SU-DHL-6 (cell line): ENCODE results near the gene MYZAP.

Source experiments
- H2AFZ ChIP-seq: fragments of 200-600 bp; sonication (generic); 2 replicates; pipeline ENCODE4 v1.6.1; 2014; ENCODE audit warnings: low read depth, mild to moderate bottlenecking, moderate library complexity, mixed read lengths, antibody characterized with exemption, low read length; ENCODE audit not compliant: severe bottlenecking
- H3F3A ChIP-seq: fragments of 200-600 bp; shearing (Covaris generic); 2 replicates; pipeline ENCODE4 v1.6.0; 2016; ENCODE audit warnings: antibody characterized with exemption, mild to moderate bottlenecking; ENCODE audit not compliant: insufficient read depth
- H3K27ac ChIP-seq: fragments of 200-600 bp; sonication (generic); 2 replicates; pipeline ENCODE4 v1.5.1; 2016; ENCODE audit warnings: low read depth, mild to moderate bottlenecking, low read length, moderate library complexity, mixed read lengths
- H3K27me3 ChIP-seq: fragments of 200-600 bp; sonication (generic), shearing (Covaris generic); 2 replicates; pipeline ENCODE4 v1.6.0; 2014; ENCODE audit warnings: mild to moderate bottlenecking, low read length
- H3K36me3 ChIP-seq: fragments of 200-600 bp; sonication (generic); 2 replicates; pipeline ENCODE4 v1.6.1; 2014; ENCODE audit warnings: mild to moderate bottlenecking, low read length, mixed read lengths
- H3K4me2 ChIP-seq: fragments of 300-600, 200-600 bp; shearing (Covaris generic), sonication (generic); 2 replicates; pipeline ENCODE4 v1.6.0; 2014; ENCODE audit warnings: low read length, low read depth, mild to moderate bottlenecking; ENCODE audit not compliant: poor library complexity, severe bottlenecking
- H3K4me3 ChIP-seq: fragments of 200-600 bp; sonication (generic); 2 replicates; pipeline ENCODE4 v1.5.1; 2014; ENCODE audit warnings: antibody characterized with exemption, low read length, mild to moderate bottlenecking, mixed read lengths; ENCODE audit not compliant: insufficient read depth, poor library complexity, severe bottlenecking
- H3K79me2 ChIP-seq: fragments of 200-600 bp; sonication (generic); 2 replicates; pipeline ENCODE4 v1.6.1; 2014; ENCODE audit warnings: mild to moderate bottlenecking, low read length, moderate library complexity; ENCODE audit not compliant: insufficient read depth
- H3K9ac ChIP-seq: fragments of 200-600 bp; sonication (generic); 2 replicates; pipeline ENCODE4 v1.7.0; 2014; ENCODE audit warnings: mild to moderate bottlenecking, low read length
- H3K9me2 ChIP-seq: fragments of 200-600 bp; sonication (generic); replicated peaks from 2 replicates; pipeline ENCODE4 v1.6.1; 2014; ENCODE audit warnings: low read length; ENCODE audit not compliant: insufficient read depth
- H3K9me3 ChIP-seq: fragments of 200-600 bp; sonication (generic); 2 replicates; pipeline ENCODE4 v1.6.1; 2014; ENCODE audit warnings: low read length, mixed read lengths; ENCODE audit not compliant: insufficient read depth
- H4K20me1 ChIP-seq: fragments of 200-600 bp; sonication (generic); 2 replicates; pipeline ENCODE4 v1.6.1; 2014; ENCODE audit warnings: low read depth, mild to moderate bottlenecking, antibody characterized with exemption, low read length, moderate library complexity, mixed read lengths
- EZH2phosphoT487 ChIP-seq: fragments of 200-600 bp; sonication (generic), shearing (Covaris generic); conservative IDR thresholded peaks from 2 replicates; pipeline ENCODE4 v1.6.1; 2018; ENCODE audit warnings: mild to moderate bottlenecking, antibody characterized with exemption, low read length, moderate library complexity, mixed read lengths
- TF ChIP-seq, protein P1 (sequence below): fragments of 200-600 bp; sonication (generic); IDR thresholded peaks from one replicate; pipeline ENCODE4 v1.5.1; 2017; ENCODE audit warnings: antibody characterized with exemption, mild to moderate bottlenecking, low read length, moderate library complexity; ENCODE audit not compliant: insufficient read depth, poor library complexity, severe bottlenecking

The MYZAP gene

DNA sequence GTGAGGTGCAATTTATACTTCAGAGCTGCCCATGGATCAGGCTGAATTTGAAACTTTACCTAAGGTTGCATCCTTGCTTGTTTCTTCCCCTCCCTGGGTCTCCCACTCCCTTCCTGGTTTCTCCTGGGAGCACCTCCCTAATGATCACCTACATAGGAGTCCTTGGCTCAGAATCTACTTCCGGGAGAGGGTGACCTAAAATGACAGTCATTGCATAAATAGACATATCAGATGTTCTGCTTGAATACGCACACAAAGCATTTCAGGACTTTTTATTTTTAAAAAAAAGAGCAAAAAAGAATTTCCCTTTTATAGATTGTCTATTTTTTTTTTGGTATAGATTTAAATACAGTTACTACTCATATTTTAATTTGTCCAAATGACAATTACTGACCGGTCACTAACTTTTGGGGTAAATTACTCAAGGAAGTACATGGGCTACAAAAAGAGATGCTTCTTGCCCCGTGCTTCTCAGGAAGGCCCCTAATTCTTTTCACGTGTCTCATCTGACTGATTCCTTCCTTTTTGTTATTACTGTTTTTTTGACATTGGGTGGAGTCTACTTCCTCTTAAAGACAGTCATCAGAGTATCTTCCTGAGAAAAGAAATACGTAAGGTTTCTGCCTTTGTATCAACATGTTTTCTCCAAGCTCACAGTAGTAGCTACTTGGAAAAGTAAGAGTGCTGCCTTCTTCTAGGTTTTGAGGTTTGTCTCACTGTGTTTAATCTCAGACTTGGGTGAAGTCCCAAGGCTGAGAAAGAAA, 4.9 kb upstream of the MYZAP start:
- no peaks in the 10 kb centered on the region for H3K27me3 ChIP-seq

GRCh38 chr15:57589281-57589680, 2.4 kb upstream of the MYZAP start:
- Histone ChIP-seq H3K27ac (no peak overlapping the region), H3K4me2 (no peak overlapping the region), H3K36me3 (no peaks in the 10 kb centered on the region), H3K79me2 (no peaks in the 10 kb centered on the region), H3K9ac (no peak overlapping the region), H3K4me3 (no peak overlapping the region), H3K27me3 (no peaks in the 10 kb centered on the region), H4K20me1 (no peaks in the 10 kb centered on the region), H3K9me2 (no peaks in the 10 kb centered on the region), H3K9me3 (no peaks in the 10 kb centered on the region), H2AFZ (no peak overlapping the region), H3F3A (no peaks in the 10 kb centered on the region)
- no peak for TF ChIP-seq EZH2phosphoT487
- TF ChIP-seq, protein P1, sequence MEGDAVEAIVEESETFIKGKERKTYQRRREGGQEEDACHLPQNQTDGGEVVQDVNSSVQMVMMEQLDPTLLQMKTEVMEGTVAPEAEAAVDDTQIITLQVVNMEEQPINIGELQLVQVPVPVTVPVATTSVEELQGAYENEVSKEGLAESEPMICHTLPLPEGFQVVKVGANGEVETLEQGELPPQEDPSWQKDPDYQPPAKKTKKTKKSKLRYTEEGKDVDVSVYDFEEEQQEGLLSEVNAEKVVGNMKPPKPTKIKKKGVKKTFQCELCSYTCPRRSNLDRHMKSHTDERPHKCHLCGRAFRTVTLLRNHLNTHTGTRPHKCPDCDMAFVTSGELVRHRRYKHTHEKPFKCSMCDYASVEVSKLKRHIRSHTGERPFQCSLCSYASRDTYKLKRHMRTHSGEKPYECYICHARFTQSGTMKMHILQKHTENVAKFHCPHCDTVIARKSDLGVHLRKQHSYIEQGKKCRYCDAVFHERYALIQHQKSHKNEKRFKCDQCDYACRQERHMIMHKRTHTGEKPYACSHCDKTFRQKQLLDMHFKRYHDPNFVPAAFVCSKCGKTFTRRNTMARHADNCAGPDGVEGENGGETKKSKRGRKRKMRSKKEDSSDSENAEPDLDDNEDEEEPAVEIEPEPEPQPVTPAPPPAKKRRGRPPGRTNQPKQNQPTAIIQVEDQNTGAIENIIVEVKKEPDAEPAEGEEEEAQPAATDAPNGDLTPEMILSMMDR: no peak

More for the DNA sequence above, 4.9 kb upstream of the MYZAP start:
- no peaks in the 10 kb centered on the region for H4K20me1 ChIP-seq
- H3K27ac ChIP-seq: no peak overlapping the region
- H3K9me3 ChIP-seq: peaks cover 4% of the 10 kb centered on the region; the same call in 1 of the 2 replicates
- no peaks in the 10 kb centered on the region for H3K9me2 ChIP-seq
- no peak overlapping the region for H3K4me3 ChIP-seq
- H3K79me2 ChIP-seq: no peaks in the 10 kb centered on the region
- TF ChIP-seq, protein P1: no peak
- no peak for TF ChIP-seq EZH2phosphoT487
- no peak overlapping the region for H3K4me2 ChIP-seq
- no peak overlapping the region for H3K9ac ChIP-seq
- no peaks in the 10 kb centered on the region for H3K36me3 ChIP-seq
- H2AFZ ChIP-seq: no peak overlapping the region
- no peaks in the 10 kb centered on the region for H3F3A ChIP-seq

DNA sequence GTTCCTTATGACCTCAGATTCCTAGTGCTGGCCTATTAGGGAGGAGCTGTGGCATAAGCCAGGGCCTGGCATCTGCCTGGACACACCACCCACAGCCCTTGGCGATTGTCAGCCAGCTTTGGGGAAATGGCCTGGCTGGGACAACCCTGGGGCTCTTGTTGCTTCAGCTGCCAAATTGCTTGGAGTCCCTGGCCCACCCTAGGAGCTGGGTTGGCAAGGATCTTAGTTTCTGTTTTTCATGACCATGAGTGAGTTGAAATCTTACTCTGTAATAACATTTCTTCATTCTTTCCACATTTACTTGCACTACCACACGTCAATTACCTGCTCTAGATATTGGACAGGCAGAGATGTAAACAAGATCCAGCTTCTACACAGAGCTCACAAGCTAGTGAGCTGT, 1.9 kb upstream of the MYZAP start:
- no peak overlapping the region for H3K27ac ChIP-seq
- H4K20me1 ChIP-seq: no peaks in the 10 kb centered on the region
- H3K9me3 ChIP-seq: no peaks in the 10 kb centered on the region
- H3K36me3 ChIP-seq: no peaks in the 10 kb centered on the region
- TF ChIP-seq EZH2phosphoT487: no peak
- TF ChIP-seq, protein P1: no peak
- no peaks in the 10 kb centered on the region for H3F3A ChIP-seq
- H3K27me3 ChIP-seq: no peaks in the 10 kb centered on the region
- H2AFZ ChIP-seq: no peak overlapping the region
- no peak overlapping the region for H3K4me2 ChIP-seq
- no peak overlapping the region for H3K4me3 ChIP-seq
- H3K9me2 ChIP-seq: no peaks in the 10 kb centered on the region
- no peaks in the 10 kb centered on the region for H3K79me2 ChIP-seq
- H3K9ac ChIP-seq: no peak overlapping the region
